CD4-positive, alpha-beta T cell treated with Interleukin-4 for 4 hours (primary cell): ENCODE results near the gene C9orf57.
"Not testable (repeated sequence)": the region's sequence is repeated elsewhere in the genome, so short reads cannot be mapped to it uniquely, and the experiment has no call there.

Source experiments
- DNase-seq: peaks from one replicate; pipeline ENCODE4 v3.0.0-alpha.2; 2020

The C9orf57 gene, protein sequence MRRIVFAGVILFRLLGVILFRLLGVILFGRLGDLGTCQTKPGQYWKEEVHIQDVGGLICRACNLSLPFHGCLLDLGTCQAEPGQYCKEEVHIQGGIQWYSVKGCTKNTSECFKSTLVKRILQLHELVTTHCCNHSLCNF

GRCh38 chr9:72060513-72060912 is at the start of gene C9orf57:
Gene C9orf57, minus strand, starts transcription at chr9:72060613. Its CDS starts 1,282 bp downstream, at chr9:72059331.
- no peak for DNase-seq

- DNase-seq, result no peak
These were observed 42.1 kb upstream of the C9orf57 start for GRCh38 chr9:72102520-72102919.

- DNase-seq, result not testable (repeated sequence)
These were observed 35.1 kb upstream of the C9orf57 start for GRCh38 chr9:72095520-72095919.

DNA sequence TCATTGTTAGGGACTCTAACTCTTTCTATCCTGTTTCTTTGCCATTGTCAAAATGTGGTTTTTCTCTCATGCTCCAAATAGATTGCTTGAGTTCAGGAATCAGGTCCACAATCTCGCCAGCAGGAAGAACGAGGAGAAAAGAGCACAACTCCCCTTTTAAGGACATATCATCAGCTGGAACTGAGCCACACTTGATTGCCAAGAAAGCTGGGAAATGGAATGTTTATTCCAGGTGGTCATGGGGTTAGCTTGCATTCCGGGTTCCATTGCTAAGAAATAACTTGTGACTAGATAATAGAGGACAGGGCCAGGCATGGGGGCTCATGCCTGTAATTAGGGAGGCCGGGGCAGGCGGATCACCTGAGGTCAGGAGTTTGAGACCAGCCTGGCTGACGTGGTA is 32.4 kb upstream of the C9orf57 start:
- DNase-seq, result no peak

DNA sequence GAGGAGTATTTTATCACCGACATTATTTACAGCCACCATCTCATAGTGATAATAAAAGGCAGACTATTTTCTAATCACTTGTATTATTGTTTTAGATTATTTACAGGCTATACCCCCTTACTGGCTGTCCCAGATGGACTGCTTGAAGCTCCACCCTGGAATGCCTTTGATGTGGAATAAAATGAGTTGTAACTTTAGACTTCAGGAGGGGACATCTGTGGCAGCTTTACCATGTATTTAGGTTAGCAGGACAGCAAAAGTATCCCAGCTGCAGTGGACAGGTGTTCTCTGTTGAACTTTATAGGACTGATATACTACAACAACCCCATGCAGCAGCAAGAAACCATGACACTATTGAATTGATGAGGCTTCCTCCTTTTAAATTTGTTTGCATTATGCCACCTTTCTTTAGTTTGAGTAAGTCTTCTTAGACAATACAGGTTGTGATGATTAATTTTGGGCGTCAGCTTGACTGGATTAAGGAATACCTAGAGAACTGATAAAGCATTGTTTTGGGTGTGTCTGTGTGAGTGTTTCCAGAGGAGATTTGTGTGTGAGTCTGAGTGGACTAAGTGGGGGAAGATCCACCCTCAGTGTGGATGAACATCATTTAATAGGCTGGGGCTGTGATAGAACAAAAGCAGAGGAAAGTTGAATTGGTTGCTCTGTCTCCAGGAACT is 29.2 kb upstream of the C9orf57 start:
- no peak for DNase-seq

DNA sequence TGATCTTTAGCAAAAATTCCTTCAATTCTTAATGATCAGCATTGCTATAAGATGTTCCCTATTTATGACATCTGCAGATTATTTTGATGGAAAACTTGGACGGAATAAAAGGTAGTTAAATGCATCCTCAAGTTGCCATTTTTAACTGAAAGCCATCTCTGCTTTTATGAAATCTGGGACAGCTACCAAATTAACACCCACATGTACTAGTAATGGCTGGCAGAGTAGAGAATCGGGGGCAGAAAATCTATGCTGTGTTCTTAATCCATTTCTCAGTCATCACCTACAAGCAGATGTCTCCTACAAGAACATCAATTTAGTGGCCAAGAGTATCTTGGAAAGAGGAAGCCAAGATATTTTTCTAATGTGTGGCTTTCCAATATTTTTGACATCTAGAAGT is 22.1 kb upstream of the C9orf57 start:
- DNase-seq, result no peak

DNA sequence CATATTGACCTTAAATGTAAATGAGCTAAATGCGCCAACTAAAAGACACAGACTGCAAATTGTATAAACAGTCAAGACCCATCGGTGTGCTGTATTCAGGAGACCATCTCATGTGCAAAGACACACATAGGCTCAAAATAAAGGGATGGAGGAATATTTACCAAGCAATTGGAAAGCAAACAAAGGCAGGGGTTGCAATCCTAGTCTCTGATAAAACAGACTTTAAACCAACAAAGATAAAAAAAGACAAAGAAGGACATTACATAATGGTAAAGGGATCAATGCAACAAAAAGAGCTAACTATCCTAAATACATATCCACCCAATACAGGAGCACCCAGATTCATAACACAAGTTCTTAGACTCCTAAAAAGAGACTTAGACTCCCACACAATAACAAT is 14.3 kb upstream of the C9orf57 start:
- not testable (repeated sequence) for DNase-seq

DNA sequence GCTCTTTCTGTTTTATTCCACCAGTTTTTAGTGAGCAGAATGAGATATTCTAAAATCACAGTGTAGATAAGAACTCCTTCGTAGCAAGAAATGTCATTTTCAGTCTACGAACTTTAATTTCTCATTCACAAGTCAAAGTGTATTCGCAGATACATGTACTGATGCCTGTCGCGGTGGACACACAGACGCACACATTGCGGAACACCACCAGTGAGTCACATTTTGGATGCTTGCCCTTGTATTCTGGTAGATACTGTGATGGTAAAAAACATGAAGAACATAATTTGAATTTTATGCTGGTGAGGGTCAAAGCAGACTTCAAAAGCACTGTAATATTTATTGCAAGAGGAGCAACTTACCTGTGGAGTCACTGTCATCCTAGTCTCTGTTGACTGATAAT is 4.7 kb upstream of the C9orf57 start:
- no peak for DNase-seq

DNA sequence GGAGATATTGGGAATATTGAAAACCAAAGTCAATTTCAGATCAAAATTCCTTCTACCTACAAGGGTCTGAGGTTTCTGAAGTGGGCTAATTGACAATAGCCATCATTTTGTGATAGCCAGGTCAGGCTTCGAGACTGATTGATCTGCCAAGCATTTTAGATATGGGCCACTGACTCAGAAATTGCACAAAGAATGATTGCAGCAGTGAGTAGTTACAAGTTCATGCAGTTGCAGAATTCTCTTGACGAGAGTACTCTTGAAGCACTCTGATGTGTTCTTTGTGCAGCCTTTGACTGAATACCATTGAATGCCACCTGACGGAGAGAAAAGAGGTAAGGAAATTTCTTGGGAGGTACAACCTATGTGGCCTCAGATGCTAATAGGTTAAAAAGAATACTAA is 8.3 kb downstream of the C9orf57 start:
- DNase-seq, result no peak

DNA sequence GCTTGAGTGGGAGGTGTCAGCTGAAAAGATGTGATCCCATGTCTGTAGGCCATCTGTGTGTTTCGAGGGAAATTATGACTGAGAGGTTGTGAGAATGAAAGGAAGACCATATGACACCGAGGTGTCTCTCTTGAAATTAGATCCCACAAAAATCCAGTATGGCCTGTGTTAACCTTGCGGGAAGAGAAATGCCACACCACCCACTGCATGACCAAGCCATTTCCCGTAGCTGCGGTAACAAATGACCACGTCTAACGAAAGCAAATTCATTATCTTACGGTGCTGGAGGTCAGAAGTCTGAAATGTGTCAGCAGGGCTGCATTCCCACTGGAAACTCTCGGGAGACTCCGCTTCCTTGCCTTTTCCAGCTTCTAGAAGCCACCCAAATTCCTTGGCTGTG is 11.6 kb downstream of the C9orf57 start:
- no peak for DNase-seq

- DNase-seq, result no peak
These were observed 13.6 kb downstream of the C9orf57 start for GRCh38 chr9:72046630-72047456.

DNA sequence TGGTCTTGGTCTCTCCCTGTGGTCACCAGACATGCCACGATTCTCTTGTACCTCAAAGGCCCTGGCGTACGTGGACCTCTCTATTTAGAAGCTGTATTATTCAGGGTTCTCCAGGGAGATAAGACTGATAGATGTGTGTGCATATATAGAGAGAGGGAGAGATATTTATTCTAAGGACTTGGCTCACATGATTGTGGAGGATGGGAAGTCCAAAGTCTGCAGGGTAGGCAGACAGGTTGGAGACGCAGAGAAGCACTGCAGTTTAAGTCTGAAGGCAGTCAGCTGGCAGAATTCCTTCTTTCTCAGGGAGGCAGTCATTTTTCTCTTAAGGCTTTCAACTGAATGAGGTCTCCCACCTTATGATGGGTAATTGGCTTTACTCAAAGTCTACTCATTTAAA is 16.3 kb downstream of the C9orf57 start:
- no peak for DNase-seq

DNA sequence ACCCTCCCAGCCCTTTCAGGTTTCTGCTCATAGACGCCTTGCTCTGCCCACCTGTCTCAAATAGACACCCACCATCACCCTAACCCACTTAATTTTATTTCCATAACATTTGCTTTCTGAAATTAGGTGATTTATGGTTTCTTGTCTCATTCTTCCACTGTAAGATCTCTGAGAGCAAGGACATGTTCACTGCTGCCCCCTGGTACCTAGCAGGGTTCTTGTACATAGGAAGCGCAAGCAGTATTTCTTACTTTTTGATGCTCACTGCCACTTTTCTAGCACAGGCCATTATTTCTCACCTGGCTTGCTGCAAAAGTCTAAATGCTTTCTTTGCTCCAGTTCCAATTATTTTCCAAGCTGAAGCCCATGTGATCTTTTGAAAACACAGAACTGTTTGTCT is 16.8 kb downstream of the C9orf57 start:
- no peak for DNase-seq

GRCh38 chr9:72042928-72043327 is 17.5 kb downstream of the C9orf57 start:
- DNase-seq, result no peak

DNA sequence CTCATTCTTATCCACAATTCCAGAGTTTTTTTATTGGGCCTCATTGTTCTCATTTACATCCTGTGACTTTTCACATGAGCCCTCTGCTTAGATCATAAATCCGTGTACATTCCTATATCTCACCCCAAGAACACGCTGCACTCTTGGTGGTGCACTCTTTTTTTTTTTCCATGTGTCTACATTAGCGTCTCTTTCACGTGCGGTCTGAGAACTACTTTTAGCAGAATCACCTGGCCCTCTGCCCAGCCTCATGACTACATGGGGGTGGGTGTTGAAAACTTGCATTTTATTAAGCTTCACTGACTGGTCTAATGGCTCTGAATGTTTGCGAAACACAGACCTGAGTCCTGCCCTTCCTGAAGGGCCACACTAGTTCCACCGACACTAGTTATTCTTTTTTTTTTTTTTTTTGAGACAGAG is 18.6 kb downstream of the C9orf57 start:
- DNase-seq, result no peak

GRCh38 chr9:72041369-72041768 is 19.0 kb downstream of the C9orf57 start:
- DNase-seq, result no peak

DNA sequence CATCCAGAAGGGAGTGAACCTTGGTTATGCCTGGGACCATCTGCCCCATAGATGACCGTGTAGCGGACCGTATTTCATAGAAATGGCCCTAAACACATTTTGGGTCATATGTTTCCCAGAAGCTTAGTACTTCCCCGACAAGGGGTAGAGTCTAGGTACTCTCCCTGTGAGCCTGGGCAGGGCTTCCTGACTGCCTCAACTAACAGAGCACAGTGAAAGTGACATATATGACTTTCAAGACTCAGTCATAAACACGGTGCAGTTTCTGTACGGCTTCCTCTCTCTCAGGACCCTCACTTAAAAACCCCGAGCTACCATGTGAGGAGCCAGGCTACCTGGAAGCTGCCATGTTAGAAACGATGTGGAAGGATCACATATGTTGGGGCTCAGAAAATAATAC is 20.9 kb downstream of the C9orf57 start:
- DNase-seq, result no peak

DNA sequence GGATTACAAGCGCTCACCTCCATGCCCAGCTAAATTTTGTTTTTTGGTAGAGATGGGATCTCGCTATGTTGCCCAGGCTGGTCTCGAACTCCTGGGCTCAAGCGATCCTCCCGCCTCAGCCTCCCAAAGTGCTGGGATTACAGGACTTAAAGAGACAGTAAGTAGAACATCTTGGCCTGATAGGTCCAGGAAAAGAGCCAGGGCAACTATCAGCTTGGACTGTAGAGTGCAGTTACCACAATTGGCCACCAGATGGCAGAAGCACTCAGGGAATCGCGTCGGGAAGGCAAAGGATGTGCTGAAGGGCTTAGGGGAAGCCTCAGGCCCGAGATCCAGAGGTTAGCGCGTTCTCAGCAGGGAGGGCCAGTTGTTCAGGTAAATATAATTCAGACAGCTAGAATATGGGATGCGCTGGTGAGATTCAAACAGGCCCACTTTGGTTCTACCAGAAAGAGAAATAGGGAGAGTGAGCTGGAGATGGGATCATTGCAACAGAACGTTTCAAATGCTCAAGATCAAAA is 21.5 kb downstream of the C9orf57 start:
- peak; percentile 62 for DNase-seq

GRCh38 chr9:72038408-72038807 is 22.0 kb downstream of the C9orf57 start:
- no peak for DNase-seq

DNA sequence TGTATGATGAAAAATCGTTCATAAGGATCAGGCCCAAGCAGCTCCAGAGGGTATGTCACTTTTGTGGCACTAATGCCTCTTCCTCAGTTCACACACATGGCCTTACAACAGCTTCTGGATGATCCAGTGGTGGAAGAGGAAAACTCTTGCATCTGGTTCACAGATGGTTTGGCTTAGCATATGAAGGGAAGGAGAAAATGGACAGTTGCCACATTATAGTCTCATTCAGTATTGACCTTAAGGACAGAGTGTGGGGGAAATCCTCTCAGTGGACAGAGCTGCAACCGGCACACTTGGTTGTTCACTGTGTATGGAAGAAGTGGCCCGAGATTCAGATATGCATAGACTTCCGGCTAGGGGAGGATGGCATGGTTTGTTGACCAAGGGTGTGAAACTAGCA is 22.8 kb downstream of the C9orf57 start:
- DNase-seq, result no peak

DNA sequence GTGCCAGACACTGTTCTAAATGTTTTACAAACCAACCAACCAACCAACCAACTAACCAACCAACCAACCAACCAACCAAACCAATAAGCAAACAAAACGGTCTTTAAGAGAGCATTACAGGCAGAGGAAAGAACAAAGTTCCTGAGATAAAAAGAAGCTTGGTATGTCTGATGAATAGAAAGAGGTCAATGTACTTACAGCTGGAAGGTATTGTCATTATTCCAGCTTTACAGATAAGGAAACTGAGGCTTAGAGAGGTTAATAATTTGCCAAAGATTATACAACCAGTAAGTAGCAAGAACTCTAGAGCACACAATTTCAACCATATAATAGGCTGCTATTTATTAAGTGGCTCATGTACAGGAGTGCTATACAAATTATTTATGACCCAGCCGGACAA is 29.6 kb downstream of the C9orf57 start:
- DNase-seq, result no peak

DNA sequence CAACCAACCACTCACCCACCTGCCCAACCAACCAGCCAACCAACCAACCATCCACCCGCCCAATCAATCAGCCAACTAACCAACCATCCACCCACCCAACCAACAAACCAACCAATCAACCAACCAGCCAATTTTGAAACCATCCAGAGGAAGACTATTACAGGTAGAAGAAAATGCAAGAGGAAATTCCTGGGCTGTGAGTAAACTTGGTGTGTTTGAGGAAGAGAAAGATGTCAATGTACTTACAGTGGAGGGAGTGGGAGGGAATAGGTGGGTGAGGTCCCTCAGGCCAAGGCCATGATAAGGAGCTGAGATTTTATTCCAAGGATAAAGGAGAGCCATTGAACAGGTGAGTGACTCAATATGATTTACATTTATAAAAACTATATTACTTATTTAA is 30.4 kb downstream of the C9orf57 start:
- DNase-seq, result no peak

DNA sequence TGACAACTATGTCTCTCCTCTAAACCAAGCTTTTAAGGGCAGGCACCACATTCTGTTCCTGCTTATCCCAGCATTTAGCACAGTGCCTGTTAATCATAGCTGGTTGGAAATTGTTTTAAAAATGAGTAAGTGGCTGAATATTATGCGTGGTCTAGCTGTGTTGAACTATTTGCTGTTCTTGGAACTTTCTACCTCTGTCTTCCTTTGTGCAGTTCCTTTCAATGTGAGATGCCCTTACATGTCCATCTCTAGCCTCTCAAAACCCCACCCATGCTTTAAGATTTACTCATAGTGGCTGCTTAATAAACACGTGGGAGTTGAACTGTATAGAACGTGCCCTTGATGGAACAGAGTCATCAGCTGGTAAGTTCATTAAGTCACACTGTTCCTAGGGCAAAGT is 34.5 kb downstream of the C9orf57 start:
- no peak for DNase-seq

DNA sequence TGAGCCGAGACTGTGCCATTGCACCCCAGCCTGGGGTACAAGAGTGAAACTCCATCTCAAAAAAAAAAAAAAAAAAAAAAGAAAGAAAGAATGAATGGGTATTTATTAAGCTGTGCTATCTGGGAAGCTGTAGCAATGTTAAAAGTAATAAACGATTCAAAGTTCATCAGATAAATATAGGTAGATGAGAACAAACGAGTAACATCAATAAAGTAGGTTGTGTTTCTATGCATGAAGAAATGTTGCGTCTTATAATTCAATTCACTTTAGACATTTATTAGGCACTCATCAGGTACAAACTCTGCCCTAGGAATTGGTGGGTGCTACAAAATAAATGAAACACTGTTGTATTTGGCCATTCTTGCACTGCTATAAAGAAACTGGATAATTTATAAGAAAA is 36.8 kb downstream of the C9orf57 start:
- no peak for DNase-seq
